Activated T-helper 1 cell treated with anti-CD3 and anti-CD28 coated beads, Interleukin-2, amount 50 U/mL, for 16 hours (primary cell): ENCODE measurements around the gene RPTOR.
"Not testable (repeated sequence)": the region's sequence is repeated elsewhere in the genome, so short reads cannot be mapped to it uniquely, and the experiment has no call there.

Experiments used
- DNase-seq, 2 donors: peaks; one replicate each; pipeline ENCODE4 v3.0.0-alpha.2; 2020; ENCODE audit warnings: low read depth in 1 of 2, low spot score in 1 of 2

Gene RPTOR

DNA sequence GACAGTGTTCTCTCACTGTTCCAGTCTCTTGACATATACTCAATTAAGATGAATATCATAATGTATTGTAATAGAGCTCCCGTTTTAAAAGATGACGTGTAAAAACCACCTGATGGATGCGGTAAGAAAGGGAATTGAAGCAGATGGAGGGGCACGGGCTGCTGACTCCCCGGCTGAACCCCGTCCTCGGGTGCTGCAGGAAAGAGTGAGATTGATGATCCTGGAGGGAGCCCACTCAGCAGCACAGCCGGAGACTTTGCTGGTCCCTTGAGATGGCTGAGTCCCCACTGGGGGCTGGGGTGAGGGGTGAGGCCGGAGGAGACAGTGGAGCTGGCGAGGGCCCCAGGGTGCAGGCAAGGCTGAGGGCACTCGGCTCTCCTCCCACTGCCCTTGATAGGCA is 217.4 kb downstream of the RPTOR start:
- DNase-seq, result no peak

DNA sequence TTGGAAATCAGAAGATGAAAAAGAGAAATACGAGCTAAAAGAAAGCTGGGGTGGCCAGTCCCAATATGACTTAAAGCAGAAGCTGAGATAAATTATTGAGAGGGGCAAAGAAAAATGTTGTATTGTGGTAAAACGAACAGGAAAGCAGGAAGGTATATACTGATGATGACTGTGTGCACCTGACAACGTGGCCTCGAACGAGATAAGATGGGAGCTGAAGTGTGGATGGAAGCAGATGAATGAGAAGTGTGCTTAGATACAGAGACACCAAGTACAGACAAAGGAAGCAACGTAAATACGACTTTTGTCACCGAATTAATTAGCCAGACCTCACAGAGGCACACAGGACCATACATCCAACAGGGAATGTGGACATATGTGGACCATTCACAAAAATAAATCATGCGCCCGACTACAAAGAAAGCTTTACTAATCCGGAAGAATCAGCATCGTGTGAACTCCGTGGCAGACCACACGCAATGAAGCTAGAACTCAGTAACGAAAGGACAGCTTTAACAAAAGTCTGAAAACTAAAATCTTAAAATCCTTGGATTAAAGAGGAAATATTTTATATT is 218.7 kb downstream of the RPTOR start:
- no peak for DNase-seq

DNA sequence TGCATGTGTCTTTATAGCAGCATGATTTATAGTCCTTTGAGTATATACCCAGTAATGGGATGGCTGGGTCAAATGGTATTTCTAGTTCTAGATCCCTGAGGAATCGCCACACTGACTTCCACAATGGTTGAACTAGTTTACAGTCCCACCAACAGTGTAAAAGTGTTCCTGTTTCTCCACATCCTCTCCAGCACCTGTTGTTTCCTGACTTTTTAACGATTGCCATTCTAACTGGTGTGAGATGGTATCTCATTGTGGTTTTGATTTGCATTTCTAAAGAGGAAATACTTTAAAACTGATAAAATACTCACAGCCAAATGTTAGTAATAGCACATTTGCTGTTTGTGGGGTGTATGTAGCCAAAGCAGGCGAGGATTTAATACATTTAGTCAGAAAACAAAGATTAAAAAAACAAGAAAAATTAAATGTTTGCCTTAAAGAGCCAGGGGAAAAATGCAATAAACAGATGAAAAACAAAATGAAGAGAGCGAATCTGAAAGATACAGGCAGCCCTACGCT is 220.0 kb downstream of the RPTOR start:
- not testable (repeated sequence) for DNase-seq

DNA sequence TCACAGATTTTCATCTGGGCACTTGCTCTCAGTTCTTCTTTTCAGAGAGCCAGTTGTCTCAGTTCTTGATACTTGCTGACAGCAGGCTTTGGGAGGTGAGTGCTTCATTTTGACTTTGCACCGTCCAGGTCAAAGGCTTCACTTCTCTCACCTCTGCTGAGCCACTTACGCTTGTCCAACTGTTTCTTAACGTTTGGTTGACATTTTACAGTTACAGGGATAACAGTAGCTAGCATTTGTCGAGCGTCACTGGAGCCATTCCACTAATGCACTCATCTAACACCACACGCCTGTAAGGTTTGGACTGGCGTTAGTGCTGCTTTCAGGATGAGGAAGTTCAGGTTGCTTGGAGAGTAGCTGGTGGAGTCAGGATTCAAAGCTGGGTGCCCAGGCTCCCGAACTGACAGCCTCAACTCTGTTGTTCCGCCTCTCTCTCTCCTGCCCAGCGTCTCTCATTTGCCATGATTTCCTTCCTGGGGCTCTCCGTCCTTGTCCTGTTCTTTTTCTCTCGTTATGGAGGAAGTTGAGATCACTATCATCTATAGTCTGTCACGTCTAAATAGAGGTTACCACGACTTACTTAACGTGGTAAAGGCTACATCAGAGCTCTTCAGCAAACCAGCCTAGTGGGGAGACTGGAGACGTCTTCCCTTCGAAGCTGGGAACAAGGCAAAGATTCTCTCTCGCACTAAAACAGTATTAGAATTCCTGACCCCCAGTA is 220.8 kb downstream of the RPTOR start:
- no peak for DNase-seq

DNA sequence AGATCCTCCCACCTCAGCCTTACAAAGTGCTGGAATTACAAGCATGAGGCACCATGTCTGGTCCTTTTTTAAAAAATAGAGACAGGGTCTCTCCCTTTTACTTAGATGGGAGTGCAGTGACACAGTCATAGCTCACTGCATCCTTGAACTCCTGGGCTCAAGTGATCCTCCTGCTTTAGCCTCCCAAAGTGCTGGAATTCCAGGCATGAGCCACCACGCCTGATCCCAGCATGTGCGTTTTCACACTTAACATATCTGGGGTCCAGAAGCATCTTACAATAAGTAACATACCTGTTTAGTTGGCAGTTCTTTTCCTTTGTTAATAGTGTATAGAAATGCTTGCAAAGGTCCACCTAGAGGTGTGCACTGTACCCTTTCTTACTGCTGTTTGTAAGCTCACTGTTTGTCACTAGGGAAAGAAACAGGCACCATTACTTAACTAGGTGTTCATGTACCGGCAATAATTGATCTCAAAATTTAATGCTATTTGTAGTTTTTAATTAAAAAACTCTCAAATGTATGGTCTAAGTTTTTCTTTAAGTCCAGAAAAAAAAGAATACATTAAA is 221.7 kb downstream of the RPTOR start:
- no peak for DNase-seq

DNA sequence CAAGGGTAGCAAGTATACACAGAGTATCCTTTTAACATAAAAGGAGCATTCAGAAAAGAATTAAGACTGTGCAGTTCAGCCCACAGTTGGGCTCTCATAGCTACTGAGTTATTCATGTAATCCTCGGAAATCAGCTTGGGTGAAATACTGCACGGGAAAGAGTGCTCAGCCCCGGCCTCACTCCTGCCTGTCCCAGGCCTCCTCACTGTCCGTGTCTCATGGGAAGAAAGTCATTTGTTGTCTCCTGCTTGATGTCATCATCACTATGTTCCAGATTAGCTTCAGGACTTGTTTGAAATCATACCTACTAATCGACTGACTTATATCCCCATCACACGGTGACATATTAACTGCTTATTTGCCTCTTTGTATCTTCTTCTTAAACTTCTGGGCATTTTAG is 223.8 kb downstream of the RPTOR start:
- no peak for DNase-seq

DNA sequence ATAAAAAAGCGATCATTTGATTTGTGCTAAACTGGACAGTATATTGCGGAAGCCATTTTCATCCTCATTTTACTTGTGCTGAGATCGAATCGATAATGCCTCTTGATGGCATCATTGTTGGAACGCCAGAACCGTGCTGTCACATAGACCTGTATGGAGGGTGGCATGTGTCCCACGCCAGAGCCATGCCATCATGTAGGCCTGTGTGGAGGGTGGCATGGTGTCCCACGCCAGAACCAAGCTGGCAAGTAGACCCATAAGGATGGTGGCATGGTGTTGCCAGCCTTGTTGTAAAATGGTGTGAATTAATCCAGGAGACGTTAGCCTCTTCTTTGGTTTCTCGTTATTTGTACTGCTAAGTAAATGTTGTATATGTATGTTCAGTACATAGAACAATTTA is 224.3 kb downstream of the RPTOR start:
- DNase-seq, result no peak

DNA sequence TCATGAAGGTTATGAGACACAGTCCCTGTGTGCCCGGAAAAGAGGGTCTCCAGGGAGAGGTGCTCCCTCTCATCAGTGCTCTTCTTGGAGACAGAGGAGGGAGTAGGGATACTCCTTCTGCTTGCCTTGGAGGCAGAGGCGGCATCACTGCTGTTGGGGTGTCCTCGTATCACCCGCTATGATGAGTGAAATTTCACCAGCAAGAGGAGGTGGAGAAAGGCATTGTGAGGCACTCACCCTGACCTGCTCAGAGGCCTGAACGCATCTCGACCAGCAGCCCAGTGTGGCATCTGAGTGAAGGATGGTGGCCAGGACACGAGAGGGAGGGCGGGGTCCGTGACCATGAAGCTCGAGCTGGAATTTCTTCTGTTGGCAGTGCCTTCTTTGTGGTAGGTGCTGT is 224.9 kb downstream of the RPTOR start:
- no peak for DNase-seq

DNA sequence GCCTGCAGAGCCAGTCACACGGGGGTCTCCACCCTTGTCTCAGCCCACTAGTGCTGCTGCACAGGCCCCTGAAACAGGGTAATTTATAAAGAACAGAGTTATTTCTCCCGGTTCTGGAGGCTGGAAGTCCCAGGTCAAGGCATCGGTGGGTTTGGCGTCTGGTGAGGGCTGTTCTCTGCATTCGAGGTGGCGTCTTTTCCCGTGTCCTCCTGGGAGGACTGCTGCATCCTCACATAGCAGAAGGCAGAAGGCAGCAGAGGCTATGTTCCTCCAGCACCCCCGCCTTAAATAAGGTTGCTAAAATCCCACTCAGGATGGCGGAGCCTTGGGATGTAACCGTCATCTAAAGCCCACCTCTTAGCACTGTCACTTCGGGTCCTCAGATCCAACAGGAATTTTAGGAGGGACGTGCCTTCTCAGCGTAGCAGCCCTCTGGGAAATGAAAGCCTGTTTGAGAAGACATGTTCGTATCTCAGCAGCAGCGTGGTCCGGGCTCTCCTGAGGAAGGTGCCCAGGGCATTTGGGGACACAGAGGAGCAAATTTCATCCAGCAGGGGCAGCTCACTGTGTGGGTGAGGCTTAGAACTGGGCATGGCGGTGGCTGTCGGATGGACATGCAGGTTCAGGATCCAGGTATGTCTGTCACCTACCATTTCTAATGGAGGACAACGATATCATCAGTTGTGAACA is 225.4 kb downstream of the RPTOR start:
- no peak for DNase-seq

DNA sequence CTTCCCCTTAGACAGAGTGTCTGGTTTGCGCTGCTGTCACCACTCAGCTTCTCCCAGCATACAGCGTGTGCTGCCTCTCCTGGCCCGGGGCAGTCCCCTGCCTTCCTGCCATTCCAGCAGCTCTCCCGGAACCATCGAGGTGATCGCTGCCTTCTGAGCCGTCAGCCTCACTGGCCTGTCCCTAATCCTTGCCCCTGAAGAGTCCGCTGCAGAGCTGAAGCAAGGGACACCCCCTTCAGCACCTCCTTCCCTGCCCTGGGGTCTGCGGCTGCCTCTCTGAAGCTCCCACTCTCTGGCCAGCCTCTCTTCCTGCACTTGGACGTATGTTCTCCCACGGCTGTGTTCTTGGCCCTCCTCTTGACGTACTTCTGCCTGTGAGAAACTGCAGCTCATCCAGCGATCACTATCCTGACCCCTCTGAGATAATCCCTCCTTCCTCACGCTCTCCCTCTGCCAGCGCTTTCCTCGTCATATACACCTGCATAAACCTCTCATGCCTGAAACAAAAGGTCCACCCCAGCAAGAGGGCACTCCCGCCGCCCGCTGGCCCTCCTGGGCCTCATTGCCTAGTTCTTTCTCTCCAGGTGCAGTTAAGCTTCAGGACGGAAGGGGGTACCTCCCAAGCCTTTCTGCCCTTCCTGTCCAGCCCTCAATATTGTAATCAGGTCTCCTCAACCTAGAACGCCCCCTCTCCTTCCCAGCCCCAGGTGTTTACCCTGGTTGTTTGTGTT is 226.4 kb downstream of the RPTOR start:
- DNase-seq, result no peak

DNA sequence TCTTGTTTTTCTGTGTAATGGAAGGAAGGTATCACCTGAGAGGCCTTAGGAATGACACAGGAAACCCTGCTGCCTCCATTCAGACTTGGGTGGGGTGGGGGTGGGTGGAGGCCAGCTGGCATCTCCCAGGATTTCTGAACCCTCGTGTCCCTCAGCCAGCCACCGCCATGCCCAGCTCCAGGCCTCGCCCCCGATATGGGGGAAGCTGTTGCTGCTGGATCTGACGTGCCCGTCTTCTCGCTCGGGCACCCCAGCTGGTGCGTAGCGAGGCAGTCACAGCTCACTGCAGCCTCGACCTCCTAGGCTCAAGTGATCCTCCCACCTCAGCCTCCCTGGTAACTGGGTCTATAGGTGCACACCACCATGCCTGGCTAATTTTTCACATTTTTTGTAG is 227.0 kb downstream of the RPTOR start:
- DNase-seq, result no peak

DNA sequence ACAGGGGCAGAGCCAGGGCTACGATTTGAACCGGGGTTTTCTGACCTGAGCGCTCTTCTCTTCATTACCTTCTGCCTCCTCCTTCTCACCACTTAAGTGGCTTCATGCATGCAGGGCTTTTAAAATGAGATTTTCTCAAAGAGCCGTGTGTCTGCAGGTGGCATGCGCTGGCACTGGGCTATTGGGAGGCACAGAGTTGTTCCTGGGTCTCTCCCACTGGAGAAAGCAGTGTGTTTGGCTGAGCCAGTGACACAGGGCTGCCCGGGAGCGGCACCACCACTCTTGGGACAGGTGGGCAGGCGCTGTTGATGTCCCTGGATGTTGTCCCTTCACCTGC is 228.2 kb downstream of the RPTOR start:
- DNase-seq, result no peak

DNA sequence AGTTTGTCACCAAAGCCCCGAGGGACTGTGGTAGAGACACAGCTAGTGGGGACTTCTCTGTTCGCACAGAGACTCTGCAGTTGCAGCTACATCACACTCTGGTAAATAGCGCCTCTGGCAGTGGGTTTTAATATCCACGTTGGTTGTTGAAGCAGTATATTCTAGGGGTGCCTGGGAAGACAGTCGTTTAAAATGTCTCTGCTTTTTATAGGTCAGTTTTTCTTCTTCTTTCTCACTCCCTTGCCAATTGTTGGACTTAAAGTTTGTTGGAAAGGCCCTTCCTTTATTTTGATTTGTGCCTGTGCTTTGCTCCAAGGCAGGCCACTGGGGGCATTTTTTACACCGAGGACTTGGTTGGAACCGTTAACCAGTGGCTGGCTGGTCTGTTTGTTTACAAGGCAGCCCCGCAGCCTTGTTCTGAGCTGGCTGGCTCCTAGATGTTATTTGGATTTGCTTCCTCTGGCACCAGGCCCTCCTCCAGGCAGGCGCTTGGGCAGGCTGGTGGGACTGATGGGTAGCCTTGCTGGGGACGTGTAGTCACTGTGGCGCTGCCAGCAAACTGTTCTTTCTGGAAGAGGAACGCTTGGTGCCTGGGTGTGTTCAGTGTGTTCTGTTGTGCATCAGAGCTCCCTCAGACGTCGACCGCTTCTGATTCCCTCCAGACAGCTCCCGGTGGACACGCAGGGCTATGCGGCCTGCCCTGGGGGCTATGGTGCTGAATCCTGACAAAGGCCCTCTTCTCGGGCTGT is 228.8 kb downstream of the RPTOR start:
- DNase-seq, result no peak

DNA sequence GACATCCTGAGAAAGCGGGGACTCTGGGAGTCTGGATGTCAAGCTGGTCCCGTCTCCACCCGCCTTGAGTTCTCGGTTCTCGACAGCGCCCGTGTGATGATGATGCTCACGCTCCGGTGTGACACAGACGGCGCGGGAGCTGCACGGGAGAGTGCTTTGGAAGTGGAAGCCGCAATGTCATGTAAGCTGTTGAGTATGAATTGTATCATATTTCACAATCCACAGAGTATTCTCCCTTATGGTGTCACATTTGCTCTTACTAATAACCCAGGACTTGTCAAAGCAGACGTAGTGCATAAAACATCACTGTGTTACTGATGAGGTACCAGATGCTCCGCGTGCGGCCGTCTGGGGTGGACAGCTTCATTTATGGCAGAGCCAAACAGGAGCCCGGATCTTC is 229.5 kb downstream of the RPTOR start:
- no peak for DNase-seq

DNA sequence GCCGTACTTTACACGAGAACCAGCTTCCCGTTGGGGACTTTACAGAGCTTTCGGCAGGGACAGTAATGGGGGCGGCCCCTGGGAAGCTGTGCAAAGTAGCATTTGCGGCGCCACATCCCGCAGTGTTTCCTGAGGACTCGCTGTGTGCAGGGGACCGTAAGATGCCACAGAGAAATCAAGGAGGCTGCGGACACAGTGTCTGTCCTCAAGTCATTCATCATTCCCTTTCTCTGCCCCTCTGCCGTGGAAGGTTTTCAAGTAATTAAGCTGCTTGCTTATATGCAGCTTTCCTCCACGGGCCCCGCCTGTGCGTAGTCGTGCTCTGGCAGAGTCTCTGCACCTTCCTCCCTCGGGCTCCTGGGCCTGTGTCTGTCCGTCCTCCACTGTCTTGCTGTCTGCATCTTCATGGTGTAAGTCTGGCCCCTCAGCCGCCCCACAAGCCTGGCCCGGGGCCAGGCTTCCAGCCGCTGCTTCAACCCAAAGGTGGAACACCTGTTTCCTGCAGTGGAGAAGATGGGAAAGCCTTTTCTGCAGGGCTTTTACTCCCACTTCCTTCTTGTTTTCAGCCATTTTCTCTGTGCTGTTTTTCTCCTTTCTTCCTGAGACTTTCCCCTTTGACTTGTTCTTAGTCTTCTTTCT is 230.1 kb downstream of the RPTOR start:
- no peak for DNase-seq

DNA sequence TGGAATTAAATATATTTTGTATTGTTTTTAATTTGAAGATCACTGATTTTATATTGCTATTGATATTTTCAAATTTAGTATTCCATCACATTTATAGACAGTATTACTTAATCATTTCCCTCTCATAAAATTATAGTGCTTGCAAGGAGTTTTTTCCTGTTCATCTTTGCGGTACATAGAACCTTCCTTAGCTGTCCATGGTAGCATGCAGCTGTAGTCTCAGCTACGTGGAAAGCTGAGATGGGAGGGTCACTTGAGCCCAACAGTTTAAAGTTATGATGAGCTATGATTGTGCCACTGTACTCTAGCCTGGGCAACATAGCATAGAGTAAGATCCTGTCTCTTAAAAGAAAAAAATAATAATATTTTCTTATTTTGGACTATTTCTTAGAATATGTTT is 231.2 kb downstream of the RPTOR start:
- DNase-seq, result no peak

DNA sequence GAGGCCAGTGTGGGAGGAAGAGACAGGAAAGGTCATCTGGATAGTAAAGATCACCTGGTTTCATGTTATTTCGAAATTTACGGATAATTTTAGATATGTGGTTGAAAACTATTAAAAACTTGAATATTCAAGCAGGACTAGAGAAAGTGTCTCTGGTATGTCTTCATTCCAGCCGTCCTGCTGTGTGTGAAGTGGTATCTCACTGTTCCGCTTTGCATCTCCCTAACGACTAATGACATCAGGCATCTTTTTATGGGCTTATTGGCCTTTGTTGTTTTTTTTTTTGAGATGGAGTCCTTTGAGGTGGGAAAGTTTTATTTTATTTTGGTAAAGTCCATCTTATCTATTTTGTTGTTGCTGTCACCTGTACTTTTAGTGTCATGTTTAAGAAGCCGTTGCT is 232.6 kb downstream of the RPTOR start:
- DNase-seq, result no peak

DNA sequence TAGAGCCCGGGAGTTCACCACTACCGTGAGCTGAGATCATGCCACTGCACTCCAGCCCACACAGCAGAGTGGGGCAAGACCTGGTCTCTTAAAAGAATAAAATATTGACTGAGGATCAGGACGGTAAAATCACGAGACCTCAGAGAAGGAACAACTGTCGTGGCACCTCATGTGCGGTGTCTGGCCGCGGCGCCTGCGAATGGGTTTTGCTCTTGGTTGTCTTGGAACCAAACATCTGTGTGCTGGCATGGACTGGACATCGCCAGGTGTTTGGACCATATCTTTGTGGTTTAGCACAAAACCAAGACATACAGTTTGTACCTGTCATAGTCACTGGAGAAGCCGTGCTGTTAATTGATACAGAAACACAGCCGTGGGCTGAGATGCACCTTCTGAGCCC is 234.1 kb downstream of the RPTOR start:
- no peak for DNase-seq

DNA sequence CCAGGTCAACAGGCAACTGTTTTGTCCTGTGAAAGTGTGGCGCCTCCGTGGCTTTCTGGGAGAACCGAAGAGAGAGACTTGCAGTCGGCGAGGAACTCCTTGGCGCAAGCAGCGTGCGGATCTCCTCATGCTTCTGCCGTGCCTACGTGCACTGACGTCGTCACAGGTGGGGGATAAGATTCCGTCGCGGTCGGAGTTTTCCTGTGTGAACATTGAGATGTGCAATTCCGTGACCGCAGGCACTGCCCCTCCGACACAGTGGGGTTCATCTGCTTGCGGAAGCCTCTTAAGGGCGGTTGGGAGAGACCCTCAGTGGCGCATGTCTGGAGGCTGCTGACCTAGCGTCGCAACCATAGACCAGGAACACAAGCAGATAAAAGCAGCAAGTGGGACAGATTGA is 234.7 kb downstream of the RPTOR start:
- DNase-seq, result no peak

DNA sequence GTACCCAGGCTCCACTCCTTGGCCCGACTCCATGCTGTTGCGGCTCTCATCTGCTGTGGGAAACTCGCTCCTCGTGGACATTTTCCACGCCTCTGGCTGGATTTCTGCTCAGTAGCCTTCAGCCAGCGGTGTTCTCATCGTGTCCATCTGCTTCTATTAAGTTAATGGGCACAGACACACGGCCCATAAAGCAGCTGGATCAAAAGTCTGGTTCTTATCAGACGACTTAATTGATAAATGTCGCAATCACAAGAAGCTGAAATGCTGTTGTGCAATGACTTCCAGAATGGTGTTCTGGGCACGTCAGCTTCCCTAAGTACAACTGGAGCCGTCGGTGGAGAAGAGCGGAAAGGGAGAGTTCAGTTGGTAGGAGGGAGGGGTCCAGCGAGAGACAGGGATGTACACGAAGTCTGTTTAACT is 235.3 kb downstream of the RPTOR start:
- no peak for DNase-seq
